ENCODE measurements around the gene SLC4A7.
"Not testable (repeated sequence)": the region's sequence is repeated elsewhere in the genome, so short reads cannot be mapped to it uniquely, and the experiment has no call there.

Gene SLC4A7

GRCh38 chr3:27357665-27358258 is 126.4 kb downstream of the SLC4A7 start:
- DNase-seq: peak; percentile 35

GRCh38 chr3:27356976-27357375 is 127.2 kb downstream of the SLC4A7 start:
- no peak for DNase-seq

GRCh38 chr3:27354588-27355203 is 129.5 kb downstream of the SLC4A7 start:
- DNase-seq: no peak

GRCh38 chr3:27354161-27354560 is 130.0 kb downstream of the SLC4A7 start:
- DNase-seq: no peak

- no peak for DNase-seq
These were observed 131.0 kb downstream of the SLC4A7 start for GRCh38 chr3:27353221-27353620.

GRCh38 chr3:27352047-27352446 is 132.1 kb downstream of the SLC4A7 start:
- DNase-seq: no peak

GRCh38 chr3:27349832-27350231 is 134.4 kb downstream of the SLC4A7 start:
- DNase-seq: no peak

GRCh38 chr3:27345959-27346865 is 138.0 kb downstream of the SLC4A7 start:
- DNase-seq: no peak

- DNase-seq: no peak
These were observed 138.7 kb downstream of the SLC4A7 start for GRCh38 chr3:27345493-27345892.

- no peak for DNase-seq
These were observed 139.1 kb downstream of the SLC4A7 start for GRCh38 chr3:27345045-27345444.

- no peak for DNase-seq
These were observed 140.0 kb downstream of the SLC4A7 start for GRCh38 chr3:27344192-27344591.

- DNase-seq: no peak
These were observed 141.9 kb downstream of the SLC4A7 start for GRCh38 chr3:27342267-27342666.

GRCh38 chr3:27340534-27340933 is 143.7 kb downstream of the SLC4A7 start:
- no peak for DNase-seq

GRCh38 chr3:27335571-27335970 is 148.6 kb downstream of the SLC4A7 start:
- DNase-seq: no peak

- DNase-seq: no peak
These were observed 150.3 kb downstream of the SLC4A7 start for GRCh38 chr3:27333843-27334242.

- DNase-seq: not testable (repeated sequence)
These were observed 155.0 kb downstream of the SLC4A7 start for GRCh38 chr3:27328982-27329762.

- peak; percentile 33 for DNase-seq
These were observed 157.3 kb downstream of the SLC4A7 start for GRCh38 chr3:27326629-27327545.

GRCh38 chr3:27326202-27326601 is 158.0 kb downstream of the SLC4A7 start:
- DNase-seq: no peak

- no peak for DNase-seq
These were observed 158.8 kb downstream of the SLC4A7 start for GRCh38 chr3:27325419-27325818.

GRCh38 chr3:27324686-27325085 is 159.5 kb downstream of the SLC4A7 start:
- no peak for DNase-seq

GRCh38 chr3:27323087-27323570 is 161.1 kb downstream of the SLC4A7 start:
- no peak for DNase-seq
